HG02943 (cell line): ENCODE measurements around the gene PLRG1.
A peak's percentile ranks its signal among the peaks of the same experiment; 100 is the strongest.
"Not testable (repeated sequence)": the region's sequence is repeated elsewhere in the genome, so short reads cannot be mapped to it uniquely, and the experiment has no call there.

ENCODE experiments used
- ATAC-seq: cut with Tn5 transposase; IDR thresholded peaks from one replicate; pipeline ENCODE4 v1.9.1; 2021; ENCODE audit warnings: mild to moderate bottlenecking, low read depth, moderate library complexity; ENCODE audit not compliant: unreplicated experiment

The PLRG1 gene

DNA sequence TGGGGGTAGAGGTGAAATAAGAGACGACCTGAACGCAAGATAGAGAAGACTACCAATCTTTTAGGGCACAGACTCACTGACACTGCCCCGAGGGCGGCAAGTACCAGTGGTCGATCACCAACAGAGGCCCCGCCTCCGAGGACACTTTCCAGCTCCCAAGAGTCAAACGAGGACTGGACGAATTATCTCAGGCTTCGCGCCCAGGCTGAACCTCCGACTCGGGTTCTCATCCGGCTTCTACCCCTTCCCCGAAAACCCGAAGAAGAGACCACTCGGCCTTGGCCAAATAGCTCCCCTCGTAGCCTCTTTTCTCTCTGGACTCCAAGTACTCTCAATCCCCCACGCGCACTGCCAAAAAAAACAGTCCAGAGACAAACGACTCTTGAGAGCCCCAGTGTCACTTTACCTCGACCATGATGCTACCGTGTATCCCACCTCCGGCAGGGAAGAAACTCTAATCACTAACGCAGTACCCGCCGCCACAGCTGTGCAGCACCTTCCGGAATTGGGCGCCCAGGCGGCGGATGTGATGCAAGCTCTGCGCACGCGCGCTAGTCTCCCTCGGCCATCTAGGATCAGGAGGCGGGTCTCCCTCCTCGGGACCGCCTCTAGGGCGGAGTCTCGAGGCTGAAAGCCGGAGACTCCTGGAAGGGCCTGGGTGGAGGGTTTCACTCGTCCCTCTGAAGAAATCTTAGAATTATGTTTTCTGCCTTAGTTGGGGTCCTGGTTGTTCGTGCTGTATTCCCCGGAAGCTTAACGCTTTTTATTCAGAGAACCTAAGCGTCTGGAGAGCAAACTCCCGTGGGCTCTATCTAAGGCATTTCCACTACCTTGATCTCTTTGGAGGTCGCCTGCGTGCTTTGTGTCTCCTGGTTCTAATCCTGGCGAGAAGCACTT, at the start of gene PLRG1:
PLRG1 (minus strand) TSS at position 507 of the 897 bp plus-strand sequence; CDS start at position 415, 92 bp downstream.
- ATAC-seq, result peak; percentile 97

- ATAC-seq, result no peak
These were observed 47.9 kb upstream of the PLRG1 start for GRCh38 chr4:154597798-154598774.

DNA sequence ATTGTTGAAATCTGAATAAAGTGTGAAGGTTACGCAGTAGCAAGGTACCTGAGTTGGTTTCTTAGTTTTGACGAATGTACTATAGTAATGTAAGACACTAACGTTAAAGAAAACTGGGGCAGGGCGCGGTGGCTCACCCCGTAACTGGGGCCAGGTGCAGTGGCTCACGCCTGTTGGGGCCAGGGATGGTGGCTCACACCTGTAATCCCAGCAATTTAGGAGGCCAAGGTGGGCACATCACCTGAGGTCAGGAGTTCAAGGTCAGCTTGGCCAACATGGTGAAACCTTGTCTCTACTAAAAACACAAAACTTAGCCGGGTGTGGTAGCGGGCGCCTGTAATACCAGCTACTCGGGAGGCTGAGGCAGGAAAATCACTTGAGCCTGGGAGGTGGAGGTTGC, 47.1 kb upstream of the PLRG1 start:
- not testable (repeated sequence) for ATAC-seq

DNA sequence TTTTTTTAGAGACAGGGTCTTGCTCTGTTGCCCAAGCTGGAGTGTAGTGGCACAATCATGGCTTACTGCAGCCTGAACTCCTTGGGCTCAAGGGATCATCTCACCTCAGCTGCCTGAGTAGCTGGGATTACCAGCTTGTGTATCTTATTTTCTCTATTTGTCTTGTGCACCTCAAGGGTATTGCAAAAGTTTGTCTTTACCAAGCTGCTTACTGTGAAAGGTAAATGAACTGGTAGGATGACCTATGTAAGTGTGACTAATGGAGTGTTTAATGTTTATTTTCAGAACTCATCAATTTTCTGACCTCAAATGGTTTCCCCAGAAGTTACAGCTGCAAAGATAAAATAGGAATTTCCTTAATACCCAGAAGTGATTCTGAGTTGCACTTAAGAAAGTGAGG, 45.6 kb upstream of the PLRG1 start:
- ATAC-seq, result no peak

DNA sequence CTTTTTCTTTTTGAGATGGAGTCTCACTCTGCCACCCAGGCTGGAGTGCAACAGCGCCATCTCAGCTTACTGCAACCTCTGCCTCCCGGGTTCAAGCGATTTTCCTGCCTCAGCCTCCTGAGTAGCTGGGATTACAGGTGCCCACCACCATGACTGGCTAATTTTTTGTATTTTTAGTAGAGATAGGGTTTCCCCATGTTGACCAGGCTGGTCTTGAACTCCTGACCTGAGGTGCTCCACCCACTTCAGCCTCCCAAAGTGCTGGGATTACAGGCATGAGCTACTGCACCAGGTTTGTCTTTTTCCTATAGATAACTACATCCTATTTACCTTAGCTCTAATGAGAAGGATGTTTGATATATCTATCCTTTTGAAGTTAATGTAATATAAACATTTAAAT, 44.1 kb upstream of the PLRG1 start:
- ATAC-seq, result not testable (repeated sequence)

GRCh38 chr4:154593868-154594267, 43.7 kb upstream of the PLRG1 start:
- ATAC-seq, result no peak

DNA sequence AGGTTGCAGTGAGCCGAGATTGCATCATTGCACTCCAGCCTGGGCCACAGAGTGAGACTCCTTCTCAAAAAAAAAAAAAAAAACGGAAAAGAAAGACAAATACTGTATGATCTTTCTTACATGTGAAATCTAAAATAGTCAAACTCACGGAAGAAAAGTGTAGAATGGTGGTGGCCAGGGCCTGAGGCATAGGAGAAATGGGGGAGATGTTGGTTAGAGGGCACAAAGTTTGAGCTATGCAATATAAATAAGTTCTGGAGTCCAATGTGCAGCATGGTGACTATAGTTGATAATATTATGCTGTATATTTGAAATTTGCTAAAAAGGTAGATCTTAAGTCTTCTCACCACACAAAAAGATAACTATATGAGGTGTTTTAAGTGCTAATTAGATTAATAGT, 41.7 kb upstream of the PLRG1 start:
- no peak for ATAC-seq

- no peak for ATAC-seq
These were observed 40.3 kb upstream of the PLRG1 start, which contains the start of gene FGA for GRCh38 chr4:154590329-154591006. Gene FGA, minus strand, starts transcription at chr4:154590742. Its CDS starts 55 bp downstream, at chr4:154590687.

DNA sequence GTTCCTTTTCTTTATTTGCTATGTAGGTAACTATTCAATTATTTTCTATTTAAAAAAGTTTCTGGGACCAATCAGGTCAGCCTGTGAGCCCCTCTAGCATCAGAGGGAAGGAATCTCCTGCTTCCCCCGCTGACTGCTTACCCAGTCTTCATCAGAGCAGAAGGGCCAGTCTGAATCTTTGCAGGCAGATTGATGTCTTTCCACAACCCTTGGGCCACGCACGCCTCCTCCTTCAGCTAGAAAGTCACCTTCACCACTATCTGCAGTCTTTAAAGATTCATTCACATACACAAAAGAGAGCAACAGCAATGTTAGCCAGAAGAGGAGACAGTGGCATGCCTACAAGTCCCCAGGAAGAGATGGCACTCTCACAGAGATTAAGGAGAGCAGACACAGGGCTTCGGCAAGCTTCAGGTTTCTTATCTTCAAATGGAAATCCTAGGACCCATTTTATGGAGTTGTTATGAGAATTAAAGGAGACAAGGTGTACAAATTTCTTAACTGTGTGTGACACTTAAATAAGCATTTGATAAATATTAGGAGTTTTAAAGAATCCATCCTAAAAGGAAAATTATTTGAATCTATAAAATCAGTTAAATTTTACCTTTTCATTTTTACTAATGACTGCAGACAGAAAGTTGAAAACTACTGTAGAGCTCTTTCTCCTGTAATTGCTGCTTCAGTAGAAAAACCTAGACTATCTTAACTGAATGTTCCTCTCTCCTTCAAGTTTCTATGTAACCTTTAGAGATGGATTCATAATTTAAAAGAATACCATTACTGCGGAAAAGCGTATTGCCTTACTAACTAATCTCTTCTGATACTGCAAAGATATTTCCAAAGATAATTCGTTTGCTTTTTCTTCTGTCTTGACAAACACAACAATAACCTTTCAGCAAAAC, 39.3 kb upstream of the PLRG1 start:
- no peak for ATAC-seq

DNA sequence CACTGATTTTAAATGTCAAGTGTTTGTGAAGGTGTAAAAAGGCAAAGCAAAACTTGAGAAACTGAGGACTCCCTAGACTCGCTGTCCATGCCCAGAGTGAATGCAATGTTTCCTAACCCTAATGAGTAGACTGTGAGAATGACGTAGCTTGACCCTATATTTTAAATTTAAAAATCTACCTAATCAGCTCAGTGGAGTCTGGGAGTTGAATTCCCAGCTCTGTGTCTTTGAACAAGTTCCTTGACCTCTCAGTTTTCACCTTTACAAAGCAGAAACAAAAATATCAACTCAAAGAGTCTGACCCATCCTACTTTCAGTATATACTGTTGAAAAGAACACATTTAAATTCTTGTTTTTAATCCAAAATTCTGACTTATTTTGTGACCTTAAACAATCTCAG, 38.0 kb upstream of the PLRG1 start:
- ATAC-seq, result no peak

DNA sequence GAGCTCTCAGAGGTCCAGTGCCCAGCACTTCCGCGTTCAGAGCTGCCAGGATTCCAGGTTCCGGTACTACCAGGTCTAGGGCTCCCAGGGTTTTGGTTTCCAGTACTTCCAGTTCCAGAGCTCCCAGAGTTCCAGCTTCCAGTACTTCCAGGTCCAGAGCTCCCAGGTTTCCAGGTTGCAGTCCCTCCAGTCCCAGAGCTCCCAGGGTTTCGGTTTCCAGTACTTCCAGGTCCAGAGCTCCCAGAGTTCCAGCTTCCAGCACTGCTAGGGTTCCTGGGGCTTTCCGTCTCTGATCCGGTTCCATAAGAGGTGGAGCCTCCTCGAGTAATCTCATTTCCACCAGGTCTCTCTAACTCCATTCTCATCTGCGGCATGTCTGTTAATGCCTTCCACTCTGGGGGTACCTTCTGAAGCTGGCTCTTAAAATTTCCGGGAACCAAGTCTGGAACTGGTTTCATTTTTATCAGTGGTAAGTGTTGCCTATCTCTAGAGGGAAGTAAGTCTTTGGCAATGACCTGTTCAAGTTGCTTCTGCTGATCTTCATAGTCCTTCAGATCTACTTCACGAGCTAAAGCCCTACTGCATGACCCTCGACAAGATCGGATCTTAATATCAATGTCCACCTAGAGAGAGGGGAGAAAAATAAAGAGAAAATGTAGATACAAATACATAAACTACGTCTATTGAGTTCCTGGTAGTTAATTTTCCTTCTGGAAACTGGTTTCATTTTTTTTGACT, 36.3 kb upstream of the PLRG1 start:
- no peak for ATAC-seq

DNA sequence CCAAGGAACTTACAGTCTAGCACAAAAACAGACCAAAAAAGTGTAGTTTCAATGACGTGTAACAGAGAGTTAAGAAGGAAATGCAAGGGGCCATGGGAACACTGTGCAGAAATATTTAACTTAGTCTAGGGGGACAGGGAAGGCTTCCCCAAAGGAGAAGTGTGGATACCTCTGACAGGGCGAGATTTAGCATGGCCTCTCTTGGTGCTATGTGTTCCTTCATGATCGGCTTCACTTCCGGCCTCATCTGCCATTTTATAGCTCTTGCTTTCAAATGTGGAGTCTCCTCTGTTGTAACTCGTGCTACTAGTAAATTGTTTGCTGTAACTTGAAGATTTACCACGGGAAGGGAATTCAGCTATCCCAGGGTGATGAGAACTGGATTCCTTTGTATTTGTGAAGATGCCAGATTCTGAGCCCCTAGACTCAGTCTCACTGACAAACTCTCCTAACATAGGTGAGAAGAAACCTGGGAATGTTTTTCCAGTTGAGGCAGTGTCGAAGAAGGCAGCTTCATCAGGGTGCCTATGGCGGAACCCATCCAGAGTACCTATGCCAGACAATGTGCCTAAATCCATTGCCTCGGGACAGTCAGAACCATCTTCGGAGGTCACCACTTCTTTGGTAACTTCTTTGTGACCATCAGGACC, 35.3 kb upstream of the PLRG1 start:
- ATAC-seq, result no peak

GRCh38 chr4:154584259-154584658, 34.1 kb upstream of the PLRG1 start:
- no peak for ATAC-seq

- ATAC-seq, result no peak
These were observed 33.5 kb upstream of the PLRG1 start for GRCh38 chr4:154583677-154584076.

- ATAC-seq, result no peak
These were observed 33.0 kb upstream of the PLRG1 start for GRCh38 chr4:154583230-154583629.

DNA sequence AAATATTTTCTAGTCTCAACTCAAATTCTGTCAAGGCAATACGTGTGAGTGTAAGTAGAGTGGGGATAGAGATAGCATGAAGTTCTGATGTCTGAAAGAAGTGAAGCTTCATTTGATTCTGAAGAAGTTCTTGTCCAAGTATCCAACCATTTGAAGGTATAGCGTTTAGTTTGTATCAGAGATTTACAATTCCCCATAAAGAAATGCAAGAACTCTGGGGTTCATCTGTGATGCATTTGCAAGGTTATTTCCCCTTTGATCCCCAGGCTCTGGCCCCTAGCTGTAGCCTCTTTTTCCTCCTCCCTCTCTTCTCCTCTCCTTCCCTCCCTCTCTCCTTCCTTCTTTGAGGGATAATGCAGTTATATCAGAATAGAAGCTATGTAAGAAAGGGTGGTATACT, 32.5 kb upstream of the PLRG1 start:
- ATAC-seq, result no peak

DNA sequence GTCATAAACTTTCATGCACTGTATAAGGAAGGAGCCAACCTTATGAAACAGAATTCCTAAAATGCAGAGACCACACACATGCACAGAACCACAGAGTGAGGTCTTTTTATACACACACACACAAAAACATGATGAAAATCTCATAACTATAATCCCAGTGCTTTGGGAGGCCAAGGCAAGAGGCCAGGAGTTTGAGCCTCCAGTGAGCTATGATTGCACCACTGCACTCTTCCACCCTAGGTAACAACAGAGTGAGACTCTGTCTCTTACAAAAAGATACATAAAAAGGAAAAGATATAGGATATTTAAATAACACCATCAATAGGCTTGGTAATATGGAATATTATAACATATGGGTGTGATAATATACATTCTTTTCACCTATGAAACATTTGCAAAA, 29.7 kb upstream of the PLRG1 start:
- no peak for ATAC-seq

- no peak for ATAC-seq
These were observed 28.7 kb upstream of the PLRG1 start for GRCh38 chr4:154578919-154579318.
